Activated T-cell treated with anti-CD3 and anti-CD28 coated beads, Interleukin-2, amount 50 U/mL, for 48 hours (primary cell): ENCODE data around the gene SLC35E3.
"Not testable (repeated sequence)": the region's sequence is repeated elsewhere in the genome, so short reads cannot be mapped to it uniquely, and the experiment has no call there.

ENCODE experiments used
- DNase-seq, 2 experiments: peaks; one replicate each; pipeline ENCODE4 v3.0.0-alpha.2; 2020

The SLC35E3 gene

GRCh38 chr12:68814490-68815231 is 68.7 kb downstream of the SLC35E3 start:
- no peak for DNase-seq

GRCh38 chr12:68815232-68815927 is 69.4 kb downstream of the SLC35E3 start:
- DNase-seq: no peak

GRCh38 chr12:68815928-68816800 is 70.2 kb downstream of the SLC35E3 start:
- DNase-seq: no peak

- DNase-seq: not testable (repeated sequence)
These were observed 73.5 kb downstream of the SLC35E3 start for GRCh38 chr12:68819481-68819880.

GRCh38 chr12:68821357-68822188 is 75.6 kb downstream of the SLC35E3 start:
- DNase-seq: no peak

GRCh38 chr12:68823696-68824095 is 77.7 kb downstream of the SLC35E3 start:
- DNase-seq: no peak

GRCh38 chr12:68824131-68824530 is 78.2 kb downstream of the SLC35E3 start:
- DNase-seq: no peak

- DNase-seq: no peak
These were observed 78.7 kb downstream of the SLC35E3 start for GRCh38 chr12:68824597-68825250.

- DNase-seq: no peak
These were observed 79.7 kb downstream of the SLC35E3 start for GRCh38 chr12:68825569-68826217.

- DNase-seq: no peak
These were observed 82.1 kb downstream of the SLC35E3 start for GRCh38 chr12:68827895-68828671.

GRCh38 chr12:68828672-68829068 is 82.7 kb downstream of the SLC35E3 start:
- DNase-seq: no peak
